HPDE6-E6E7 (cell line): ENCODE results near the gene AFAP1L2.

Experiments
- DNase-seq: peaks from one replicate; pipeline ENCODE4 v3.0.0; 2011; ENCODE audit warnings: missing footprints; ENCODE audit errors: extremely low spot score

AFAP1L2 gene

GRCh38 chr10:114391599-114391998, 12.7 kb downstream of the AFAP1L2 start:
- DNase-seq: no peak

- no peak for DNase-seq
Observed at GRCh38 chr10:114389426-114389825, 14.9 kb downstream of the AFAP1L2 start.

GRCh38 chr10:114388275-114388674, 16.0 kb downstream of the AFAP1L2 start:
- no peak for DNase-seq

GRCh38 chr10:114387784-114388183, 16.5 kb downstream of the AFAP1L2 start:
- no peak for DNase-seq

GRCh38 chr10:114386452-114386851, 17.9 kb downstream of the AFAP1L2 start:
- DNase-seq: no peak

GRCh38 chr10:114385557-114385956, 18.7 kb downstream of the AFAP1L2 start:
- no peak for DNase-seq

- no peak for DNase-seq
Observed at GRCh38 chr10:114384601-114385000, 19.7 kb downstream of the AFAP1L2 start.

GRCh38 chr10:114384181-114384580, 20.1 kb downstream of the AFAP1L2 start:
- no peak for DNase-seq

- no peak for DNase-seq
Observed at GRCh38 chr10:114380797-114381196, 23.5 kb downstream of the AFAP1L2 start.

GRCh38 chr10:114380060-114380459, 24.2 kb downstream of the AFAP1L2 start:
- no peak for DNase-seq

GRCh38 chr10:114379631-114380041, 24.7 kb downstream of the AFAP1L2 start:
- DNase-seq: no peak

- no peak for DNase-seq
Observed at GRCh38 chr10:114376523-114376922, 27.8 kb downstream of the AFAP1L2 start.

- DNase-seq: no peak
Observed at GRCh38 chr10:114375047-114375446, 29.3 kb downstream of the AFAP1L2 start.

GRCh38 chr10:114374053-114374791, 30.1 kb downstream of the AFAP1L2 start:
- no peak for DNase-seq

- DNase-seq: no peak
Observed at GRCh38 chr10:114373631-114374030, 30.7 kb downstream of the AFAP1L2 start.

GRCh38 chr10:114372995-114373394, 31.3 kb downstream of the AFAP1L2 start:
- DNase-seq: no peak

- DNase-seq: no peak
Observed at GRCh38 chr10:114372179-114372578, 32.1 kb downstream of the AFAP1L2 start.

GRCh38 chr10:114370966-114371365, 33.3 kb downstream of the AFAP1L2 start:
- no peak for DNase-seq

GRCh38 chr10:114370199-114370598, 34.1 kb downstream of the AFAP1L2 start:
- DNase-seq: no peak

GRCh38 chr10:114368057-114368391, 36.3 kb downstream of the AFAP1L2 start:
- DNase-seq: no peak

- DNase-seq: no peak
Observed at GRCh38 chr10:114367351-114368056, 36.8 kb downstream of the AFAP1L2 start.

GRCh38 chr10:114364726-114365125, 39.6 kb downstream of the AFAP1L2 start:
- DNase-seq: no peak

- no peak for DNase-seq
Observed at GRCh38 chr10:114363745-114364454, 40.4 kb downstream of the AFAP1L2 start.
